Adrenal gland (tissue), 12 donors: Measurements from ENCODE around the gene TRPM4. TPM values are rescaled to one million over a fixed set of nuclear protein-coding genes. Genes with fewer than 3 reads are reported as not detected.
A peak's percentile ranks its signal among the peaks of the same experiment; 100 is the strongest.

Source experiments
- DNase-seq, 7 donors: peaks; one replicate each; pipeline ENCODE4 v3.0.0-alpha.2; 2019 to 2020
- H3K27ac ChIP-seq, 5 donors: fragments of 200-600 bp; sonication (generic) in 4 of 5; 1 replicate in 3 of 5; 2 replicates in 2 of 5; pipeline versions ENCODE4 v1.5.1 to v1.8.0; 2016 to 2020; ENCODE audit warnings: mild to moderate bottlenecking in 1 of 5
- H3K27me3 ChIP-seq: fragments of 200-600 bp; 2 replicates; pipeline ENCODE4 v1.8.0; 2021
- H3K36me3 ChIP-seq, 2 donors: fragments of 200-600 bp; replicated peaks in 1 of 2; 1 replicate in 1 of 2; 2 replicates in 1 of 2; pipeline versions ENCODE4 v1.5.1 to v1.8.0; 2018 to 2022
- H3K4me1 ChIP-seq, 2 donors: fragments of 200-600 bp; replicated peaks in 1 of 2; 1 replicate in 1 of 2; 2 replicates in 1 of 2; pipeline versions ENCODE4 v1.5.1 to v1.8.0; 2018 to 2021
- H3K4me3 ChIP-seq, 4 donors: fragments of 200-600 bp; sonication (generic) in 3 of 4; one replicate each; pipeline ENCODE4 v1.5.1; 2016 to 2018
- H3K9me3 ChIP-seq, 3 donors: fragments of 200-600 bp; sonication (generic) in 1 of 3; replicated peaks in 1 of 3; 1 replicate in 2 of 3; 2 replicates in 1 of 3; pipeline versions ENCODE4 v1.5.1 to v1.8.0; 2016 to 2021
- POLR2A ChIP-seq, 2 donors: fragments of 450-650 bp; IDR thresholded peaks; one replicate each; pipeline ENCODE4 v1.6.1; 2017; ENCODE audit warnings: antibody characterized with exemption in 2 of 2, mild to moderate bottlenecking in 2 of 2, moderate library complexity in 1 of 2
- WGBS, 4 donors: extraction: QIAGEN DNeasy Blood & Tissue Kit in 2 of 4; methylation state at CpG; one replicate each; pipeline versions ENCODE4 v1.1.5 to v1.1.7; 2013 to 2017; 5-methylcytosine and 5-hydroxymethylcytosine counted together
- intact Hi-C, 2 donors: fragments of 100-400 bp; cut with DNase I; formaldehyde crosslinking; loops; one replicate each; pipeline versions ENCODE4 v1.14.1 to v1.15.0; 2022 to 2023
- polyA plus RNA-seq, 3 donors: library from polyadenylated mRNA; stranded (reverse); fragments of 200-250 nt in 2 of 3; fragments of 350-450 nt in 1 of 3; fragmentation: Illumina TruSeq in 1 of 3; extraction: RNeasy Lipid Tissue Mini Kit (QIAGEN cat#74804) in 1 of 3; gene quantifications; one replicate each; pipeline ENCODE4 v1.2.3, GENCODE V29; 2013 to 2014
- total RNA-seq, 9 donors: library from RNA; depleted of rRNA in 4 of 9; stranded (reverse); fragments of >200 nt in 4 of 9; fragments of 120-200 nt in 1 of 9; fragmentation: NEBNext Ultra II Directional in 1 of 9; extraction: Animal tissue kit (Norgen Biotek cat#: 25700) in 1 of 9; gene quantifications; one replicate each; pipeline versions ENCODE4 v1.1.0 to v1.2.4, GENCODE V29; 2013 to 2023
- TF ChIP-seq, protein P1 (sequence below), 6 experiments: fragments of 450-650 bp in 4 of 6; fragments of 200-600 bp in 2 of 6; sonication (generic) in 1 of 6; IDR thresholded peaks; 1 replicate in 5 of 6; 2 replicates in 1 of 6; pipeline versions ENCODE4 v1.5.1 to v1.8.0; 2016 to 2021; ENCODE audit warnings: antibody characterized with exemption in 6 of 6, mild to moderate bottlenecking in 2 of 6, moderate library complexity in 1 of 6
- donor health status: healthy with polysubstance abuse.
- donor health status: Bipolar disorder and iron deficiency.
- donor health status: DM: yes; HTN: yes; CAD: no.
- donor health status: DM: no; HTN: no; CAD: no.
- donor health status: DM: no; HTN: no; CAD: no.
- donor health status: DM: yes; HTN: yes; CAD: no.

The TRPM4 gene
- total and polyA plus RNA-seq, 12 donors, result 4.2 to 56.3 (median 15.7) TPM

DNA sequence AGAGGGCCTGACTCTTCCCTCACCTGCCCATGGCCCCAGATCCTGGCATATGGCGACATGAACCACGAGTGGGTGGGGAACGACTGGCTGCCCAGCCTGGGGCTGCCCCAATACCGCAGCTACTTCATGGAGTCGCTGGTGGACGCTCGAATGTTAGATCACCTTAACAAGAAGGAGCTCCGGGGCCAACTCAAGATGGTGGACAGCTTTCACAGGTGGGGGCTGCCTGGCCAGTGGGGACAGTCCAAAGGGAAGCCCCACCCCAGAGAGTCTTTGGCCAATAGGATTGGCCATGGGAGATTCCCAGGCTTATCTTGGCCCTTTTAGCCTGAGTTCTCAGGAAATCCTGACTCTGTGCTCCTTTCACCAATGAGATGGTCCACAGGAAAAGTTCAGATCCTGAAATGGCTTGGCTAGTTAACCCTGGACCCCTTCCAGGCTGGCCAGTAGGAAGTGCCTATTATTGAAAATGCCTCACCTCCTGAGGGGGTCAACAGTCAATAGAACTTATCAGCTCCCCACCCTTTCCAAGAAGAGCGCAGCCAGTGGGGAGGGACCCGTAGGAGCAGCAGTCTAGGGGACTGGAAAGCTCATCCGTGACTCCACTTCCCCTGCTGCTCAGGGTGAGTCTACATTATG is 9.4 kb upstream of the TRPM4 start:
- no peaks in the 10 kb centered on the region for H3K9me3 ChIP-seq
- WGBS, 4 donors, result 63 to 78% (median 75%) methylated on average over 7 to 11 of the region's 11 CpGs
- peak overlapping the region in 2 of 5 donors; percentile 91 to 94 for H3K27ac ChIP-seq
- intact Hi-C loops, result loop anchor here in 1 of 2 donors (5.0 kb wide), 1 partner anchor 46 kb away; no protein-coding TSS in a partner anchor
- no peaks in the 10 kb centered on the region for H3K36me3 ChIP-seq
- peak in 2 of 7 donors; percentile 29 to 78 for DNase-seq
- H3K4me3 ChIP-seq, result peak overlapping the region in 1 of 4 donors; percentile 73
- H3K4me1 ChIP-seq, result peaks cover 15 to 29% of the 10 kb centered on the region in 2 donors
- H3K27me3 ChIP-seq, result no peaks in the 10 kb centered on the region
- TF ChIP-seq, protein P1, sequence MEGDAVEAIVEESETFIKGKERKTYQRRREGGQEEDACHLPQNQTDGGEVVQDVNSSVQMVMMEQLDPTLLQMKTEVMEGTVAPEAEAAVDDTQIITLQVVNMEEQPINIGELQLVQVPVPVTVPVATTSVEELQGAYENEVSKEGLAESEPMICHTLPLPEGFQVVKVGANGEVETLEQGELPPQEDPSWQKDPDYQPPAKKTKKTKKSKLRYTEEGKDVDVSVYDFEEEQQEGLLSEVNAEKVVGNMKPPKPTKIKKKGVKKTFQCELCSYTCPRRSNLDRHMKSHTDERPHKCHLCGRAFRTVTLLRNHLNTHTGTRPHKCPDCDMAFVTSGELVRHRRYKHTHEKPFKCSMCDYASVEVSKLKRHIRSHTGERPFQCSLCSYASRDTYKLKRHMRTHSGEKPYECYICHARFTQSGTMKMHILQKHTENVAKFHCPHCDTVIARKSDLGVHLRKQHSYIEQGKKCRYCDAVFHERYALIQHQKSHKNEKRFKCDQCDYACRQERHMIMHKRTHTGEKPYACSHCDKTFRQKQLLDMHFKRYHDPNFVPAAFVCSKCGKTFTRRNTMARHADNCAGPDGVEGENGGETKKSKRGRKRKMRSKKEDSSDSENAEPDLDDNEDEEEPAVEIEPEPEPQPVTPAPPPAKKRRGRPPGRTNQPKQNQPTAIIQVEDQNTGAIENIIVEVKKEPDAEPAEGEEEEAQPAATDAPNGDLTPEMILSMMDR (IDR thresholded peaks at IDR 0.05), result no peak
- TF ChIP-seq POLR2A (IDR thresholded peaks at IDR 0.05), result no peak

DNA sequence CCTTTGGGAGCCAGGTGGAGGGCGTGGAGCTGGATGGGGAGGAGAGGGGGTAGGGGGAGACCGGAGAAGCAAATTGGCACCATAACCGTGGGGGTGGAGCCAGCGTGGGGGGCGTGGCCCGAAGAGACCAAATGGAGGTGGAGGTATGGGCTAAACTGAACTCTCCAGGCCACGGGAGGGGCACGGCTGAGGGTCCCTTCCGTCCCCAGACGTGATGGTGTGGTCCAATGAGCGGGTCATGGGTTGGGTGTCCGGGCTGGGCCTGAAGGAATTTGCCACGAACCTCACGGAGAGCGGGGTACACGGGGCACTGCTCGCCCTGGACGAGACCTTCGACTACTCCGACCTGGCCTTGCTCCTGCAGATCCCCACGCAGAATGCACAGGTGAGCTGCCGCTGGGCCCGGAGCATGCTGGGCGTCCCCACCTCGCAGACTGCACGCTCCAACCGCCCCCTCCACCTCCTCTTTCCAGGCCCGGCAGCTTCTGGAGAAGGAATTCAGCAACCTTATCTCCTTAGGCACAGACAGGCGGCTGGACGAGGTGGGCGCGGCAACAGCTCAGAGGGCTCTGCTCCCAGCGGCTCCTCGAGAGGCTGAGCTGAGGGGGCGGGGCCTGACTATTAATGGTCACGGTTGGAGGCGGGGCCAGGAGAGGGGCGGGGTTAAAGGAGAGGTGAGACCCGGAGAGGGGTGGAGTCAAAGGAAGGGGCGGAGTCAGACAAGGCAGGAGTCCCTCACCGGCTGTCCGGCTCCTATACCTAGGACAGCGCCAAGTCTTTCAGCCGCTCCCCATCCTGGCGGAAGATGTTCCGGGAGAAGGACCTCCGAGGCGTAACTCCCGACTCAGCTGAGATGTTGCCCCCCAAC is 8.6 kb upstream of the TRPM4 start:
- Histone ChIP-seq H3K27me3 (no peaks in the 10 kb centered on the region), H3K4me1 (peaks cover 15 to 28% of the 10 kb centered on the region in 2 donors), H3K36me3 (no peaks in the 10 kb centered on the region), H3K27ac (peak overlapping the region; percentile 58 to 94 (median 78)), H3K9me3 (no peaks in the 10 kb centered on the region), H3K4me3 (peak overlapping the region in 3 of 4 donors; percentile 49 to 73 (median 54))
- peak; percentile 98 to 100 (median 99) for DNase-seq
- intact Hi-C loops, result loop anchor here in 1 of 2 donors (5.0 kb wide), 1 partner anchor 47 kb away; no protein-coding TSS in a partner anchor
- TF ChIP-seq POLR2A (IDR thresholded peaks at IDR 0.05), result peak; percentile 28 to 78
- TF ChIP-seq, protein P1 (IDR thresholded peaks at IDR 0.05), result no peak
- WGBS, 4 donors, result 3 to 11% (median 4%) methylated on average over 13 to 49 of the region's 49 CpGs

DNA sequence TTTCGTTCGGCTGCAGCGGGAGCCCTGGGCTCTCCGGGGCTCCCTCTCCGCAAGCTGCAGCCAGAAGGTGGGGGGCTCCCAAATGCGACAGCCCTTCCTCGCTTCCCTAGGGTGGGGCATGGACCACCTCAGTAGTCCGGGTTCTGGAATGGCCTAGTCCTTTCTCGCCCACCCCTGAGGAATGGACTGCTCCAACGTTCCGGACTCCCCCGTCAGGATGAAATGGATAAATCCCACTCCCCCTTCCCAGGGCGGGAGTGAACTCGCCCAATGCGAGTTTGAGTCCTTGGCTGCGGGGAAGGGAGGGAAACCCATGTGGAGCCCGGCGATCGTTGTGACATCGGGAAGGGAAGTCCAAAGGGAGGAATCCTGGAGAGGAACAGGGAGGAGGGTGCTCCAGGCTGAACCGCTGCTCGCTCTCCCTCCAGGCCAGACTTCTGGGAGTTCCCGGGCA is 7.9 kb upstream of the TRPM4 start:
- Histone ChIP-seq H3K4me1 (peaks cover 15 to 28% of the 10 kb centered on the region in 2 donors), H3K4me3 (peak overlapping the region; percentile 34 to 73 (median 52)), H3K36me3 (no peaks in the 10 kb centered on the region), H3K9me3 (no peaks in the 10 kb centered on the region), H3K27ac (peak overlapping the region; percentile 58 to 94 (median 78)), H3K27me3 (no peaks in the 10 kb centered on the region)
- intact Hi-C loops, result loop anchor here (5.0 kb wide), 2 partner anchors 47 to 48 kb away; no protein-coding TSS in a partner anchor
- peak; percentile 75 to 89 (median 85) for DNase-seq
- 0 to 4% (median 1%) methylated on average over 11 to 23 of the region's 23 CpGs for WGBS, 4 donors
- no peak for TF ChIP-seq POLR2A (IDR thresholded peaks at IDR 0.05)
- TF ChIP-seq, protein P1 (IDR thresholded peaks at IDR 0.05), result peak in 1 of 6 experiments; percentile 18
